Activated gamma-delta T cell treated with anti-CD3 and anti-CD28 coated beads, Interleukin-2, amount 50 U/mL, for 16 hours (primary cell): ENCODE data around the gene POTEI.
"Not testable (repeated sequence)": the region's sequence is repeated elsewhere in the genome, so short reads cannot be mapped to it uniquely, and the experiment has no call there.

Source experiments
- DNase-seq: peaks from one replicate; pipeline ENCODE4 v3.0.0-alpha.2; 2020; ENCODE audit warnings: low read depth

The POTEI gene

DNA sequence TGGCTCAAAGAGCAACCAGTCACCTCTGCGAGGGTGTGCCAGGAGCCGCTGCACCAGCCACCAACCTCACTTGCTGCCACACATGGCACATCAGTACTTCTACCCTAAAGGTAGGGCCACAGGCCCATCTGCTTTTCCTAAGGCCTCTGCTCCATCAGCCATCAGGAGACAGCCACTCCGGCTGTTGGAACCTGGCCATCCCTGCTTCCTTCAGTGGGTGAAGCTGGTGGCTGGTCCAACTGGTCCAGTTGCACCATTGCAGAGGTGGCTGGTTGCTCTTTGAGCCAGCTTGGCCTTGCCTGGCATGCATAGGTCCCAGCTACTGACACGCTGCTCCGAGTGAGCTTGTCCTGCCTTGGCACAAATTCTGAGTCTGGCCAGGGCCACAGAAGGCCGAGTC lies 53.7 kb downstream of the POTEI start:
- DNase-seq = not testable (repeated sequence)

- not testable (repeated sequence) for DNase-seq
Observed at GRCh38 chr2:130454712-130455083, 54.4 kb downstream of the POTEI start.

- DNase-seq = not testable (repeated sequence)
Observed at GRCh38 chr2:130453955-130454711, 55.0 kb downstream of the POTEI start.

DNA sequence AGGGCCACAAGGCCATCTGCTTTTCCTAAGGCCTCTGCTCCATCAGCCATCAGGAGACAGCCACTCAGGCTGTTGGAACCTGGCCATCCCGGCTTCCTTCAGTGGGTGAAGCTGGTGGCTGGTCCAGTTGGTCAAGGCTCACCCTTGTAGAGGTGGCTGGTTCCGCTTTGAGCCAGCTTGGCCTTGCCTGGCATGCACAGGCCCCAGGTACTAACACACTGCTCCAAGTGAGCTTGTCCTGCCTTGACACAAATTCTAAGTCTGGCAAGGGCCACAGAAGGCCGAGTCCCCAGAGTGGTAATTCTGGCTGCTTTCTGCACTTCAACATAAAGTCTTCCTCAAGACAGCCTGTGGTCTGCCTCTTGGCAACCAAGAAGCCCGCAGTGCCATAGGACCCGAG lies 56.2 kb downstream of the POTEI start:
- not testable (repeated sequence) for DNase-seq

DNA sequence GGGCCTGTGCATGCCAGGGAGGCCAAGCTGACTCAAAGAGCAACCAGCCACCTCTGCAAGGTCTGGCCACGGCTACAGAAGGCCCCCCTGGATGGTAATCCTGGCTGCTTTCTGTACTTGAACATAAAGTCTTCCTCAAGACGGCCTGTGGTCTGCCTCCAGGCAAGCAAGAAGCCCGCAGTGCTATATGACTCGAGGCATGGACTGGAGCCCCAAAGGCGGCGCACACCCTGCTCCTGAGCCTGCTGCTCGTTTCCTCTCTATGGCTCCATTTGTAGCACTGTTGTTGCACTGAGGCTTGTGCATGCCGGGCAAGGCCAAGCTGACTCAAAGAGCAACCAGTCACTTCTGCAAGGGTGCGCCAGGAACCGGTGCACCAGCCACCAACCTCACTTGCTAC lies 57.3 kb downstream of the POTEI start:
- DNase-seq = not testable (repeated sequence)

DNA sequence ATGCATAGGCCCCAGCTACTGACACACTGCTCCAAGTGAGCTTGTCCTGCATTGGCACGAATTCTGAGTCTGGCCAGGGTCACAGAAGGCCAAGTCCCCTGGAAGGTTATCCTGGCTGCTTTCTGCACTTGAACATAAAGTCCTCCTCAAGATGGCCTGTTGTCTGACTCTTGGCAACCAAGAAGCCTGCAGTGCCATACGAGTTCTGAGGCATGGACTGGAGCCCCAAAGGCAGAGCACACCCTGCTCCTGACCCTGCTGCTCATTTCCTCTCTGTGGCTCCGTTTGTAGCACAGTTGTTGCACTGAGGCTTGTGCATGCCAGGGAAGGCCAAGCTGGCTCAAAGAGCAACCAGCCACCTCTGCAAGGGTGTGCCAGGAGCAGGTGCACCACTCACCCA lies 57.9 kb downstream of the POTEI start:
- DNase-seq = not testable (repeated sequence)

DNA sequence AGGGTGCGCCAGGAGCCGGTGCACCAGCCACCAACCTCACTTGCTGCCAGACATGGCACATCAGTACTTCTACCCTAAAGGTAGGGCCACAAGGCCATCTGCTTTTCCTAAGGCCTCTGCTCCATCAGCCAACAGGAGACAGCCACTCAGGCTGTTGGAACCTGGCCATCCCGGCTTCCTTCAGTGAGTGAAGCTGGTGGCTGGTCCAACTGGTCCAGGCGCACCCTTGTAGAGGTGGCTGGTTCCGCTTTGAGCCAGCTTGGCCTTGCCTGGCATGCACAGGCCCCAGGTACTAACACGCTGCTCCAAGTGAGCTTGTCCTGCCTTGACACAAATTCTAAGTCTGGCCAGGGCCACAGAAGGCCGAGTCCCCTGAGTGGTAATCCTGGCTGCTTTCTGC lies 58.8 kb downstream of the POTEI start:
- DNase-seq = not testable (repeated sequence)

DNA sequence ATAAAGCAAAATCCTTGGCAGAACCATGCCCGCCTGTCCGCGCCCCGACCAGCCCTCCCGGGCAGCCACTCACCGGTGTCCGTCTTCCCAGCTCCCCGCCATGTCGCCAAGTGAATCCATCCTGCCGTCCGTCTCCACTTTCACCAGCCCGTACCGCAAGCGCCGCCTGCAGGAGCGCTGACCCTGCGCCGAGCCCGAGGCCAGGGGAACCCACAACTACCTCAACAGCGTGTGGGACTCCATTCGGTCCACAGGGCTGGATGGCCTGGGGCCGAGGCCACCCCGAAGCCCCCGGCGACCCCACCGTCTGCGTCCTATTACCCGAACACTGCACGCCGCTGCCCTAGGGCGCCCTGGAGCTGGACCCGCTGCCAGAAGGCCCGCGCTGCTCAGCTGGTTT lies 81.5 kb downstream of the POTEI start:
- not testable (repeated sequence) for DNase-seq

DNA sequence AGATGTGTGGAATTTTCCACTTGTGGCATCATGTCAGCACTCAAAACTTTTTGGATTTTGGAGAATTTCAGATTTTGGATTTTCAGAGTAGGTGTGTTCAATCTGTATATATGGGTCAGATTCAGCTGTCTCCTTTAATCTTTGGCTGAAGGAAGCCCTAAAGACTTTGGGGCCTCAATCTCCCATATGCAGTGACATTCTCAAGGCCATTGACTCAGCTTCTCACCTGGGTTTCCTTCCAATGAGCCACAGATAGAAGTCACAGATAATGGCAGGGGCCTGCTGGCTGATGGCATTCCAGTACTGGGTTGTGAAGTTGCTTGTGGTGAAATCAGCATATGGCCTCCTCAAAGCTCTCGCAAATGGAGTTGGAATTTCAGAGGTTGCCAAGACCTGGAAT lies 90.3 kb downstream of the POTEI start:
- DNase-seq = not testable (repeated sequence)

DNA sequence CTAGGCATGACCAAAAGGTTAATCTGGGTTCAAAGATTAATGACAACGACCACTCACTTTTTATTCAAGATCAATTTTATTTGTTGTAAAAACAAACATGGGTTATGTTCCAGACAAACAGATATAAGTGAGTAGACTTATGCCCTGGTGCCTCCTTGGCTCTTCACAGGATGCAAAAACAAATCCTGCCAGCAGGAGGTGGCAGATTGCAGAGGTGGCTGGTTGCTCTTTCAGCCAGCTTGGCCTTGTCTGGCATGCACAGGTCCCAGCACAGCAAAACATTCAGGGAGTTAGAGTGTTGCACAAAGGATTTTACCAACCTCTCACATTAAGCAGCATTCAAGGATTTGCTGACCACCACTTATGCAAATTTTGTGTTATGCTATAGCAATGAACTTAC lies 92.4 kb downstream of the POTEI start:
- not testable (repeated sequence) for DNase-seq
